H9 (cell line): Measurements from ENCODE around the gene TMEM9. TPM values are rescaled to one million over a fixed set of nuclear protein-coding genes. Genes with fewer than 3 reads are reported as not detected.

ENCODE experiments used
- DNase-seq: peaks from one replicate; pipeline ENCODE4 v3.0.0-alpha.2; 2017
- H2AFZ ChIP-seq: one replicate; pipeline ENCODE4 v1.6.1; 2013; ENCODE audit warnings: mild to moderate bottlenecking, low read length, control low read depth, moderate library complexity
- H2AK5ac ChIP-seq: 2 replicates; pipeline ENCODE4 v1.6.1; 2013; ENCODE audit warnings: low read length, control low read depth, mixed read lengths; ENCODE audit not compliant: insufficient read length
- H2BK120ac ChIP-seq: one replicate; pipeline ENCODE4 v1.6.1; 2013; ENCODE audit warnings: low read depth, mild to moderate bottlenecking, low read length, control low read depth, inconsistent platforms; ENCODE audit not compliant: poor library complexity, severe bottlenecking
- H2BK12ac ChIP-seq: 2 replicates; pipeline ENCODE4 v1.6.1; 2013; ENCODE audit warnings: low read length, control low read depth, mixed read lengths, low read depth; ENCODE audit not compliant: insufficient read length
- H2BK15ac ChIP-seq: 2 replicates; pipeline ENCODE4 v1.6.1; 2013; ENCODE audit warnings: low read depth, low read length, control low read depth
- H2BK20ac ChIP-seq: one replicate; pipeline ENCODE4 v1.6.1; 2013; ENCODE audit warnings: low read depth, mild to moderate bottlenecking, low read length, control low read depth, inconsistent platforms; ENCODE audit not compliant: poor library complexity, severe bottlenecking
- H2BK5ac ChIP-seq: 2 replicates; pipeline ENCODE4 v1.6.1; 2013; ENCODE audit warnings: low read length, control low read depth, mixed read lengths; ENCODE audit not compliant: insufficient read length
- H3K14ac ChIP-seq: 2 replicates; pipeline ENCODE4 v1.6.1; 2013; ENCODE audit warnings: low read length, control low read depth; ENCODE audit not compliant: insufficient read depth
- H3K18ac ChIP-seq: 2 replicates; pipeline ENCODE4 v1.6.1; 2013; ENCODE audit warnings: low read depth, mild to moderate bottlenecking, mixed read lengths, low read length, control low read depth; ENCODE audit not compliant: insufficient read length
- H3K23ac ChIP-seq: 2 replicates; pipeline ENCODE4 v1.6.1; 2013; ENCODE audit warnings: low read length, control low read depth, mixed read lengths, low read depth; ENCODE audit not compliant: insufficient read length
- H3K23me2 ChIP-seq: 2 replicates; pipeline ENCODE4 v1.6.1; 2013; ENCODE audit warnings: low read depth, mild to moderate bottlenecking, mixed read lengths, low read length, control low read depth; ENCODE audit not compliant: insufficient read length, poor library complexity, severe bottlenecking
- H3K27ac ChIP-seq: 2 replicates; pipeline ENCODE4 v1.5.1; 2013; ENCODE audit warnings: low read length, control low read depth, mixed read lengths, low read depth; ENCODE audit not compliant: insufficient read length
- H3K27me3 ChIP-seq: 2 replicates; pipeline ENCODE4 v1.6.1; 2013; ENCODE audit warnings: low read length, control low read depth, inconsistent platforms; ENCODE audit not compliant: insufficient read depth
- H3K4ac ChIP-seq: 2 replicates; pipeline ENCODE4 v1.6.1; 2013; ENCODE audit warnings: low read depth, mild to moderate bottlenecking, control low read depth, inconsistent platforms, low read length, moderate library complexity
- H3K4me1 ChIP-seq: 2 replicates; pipeline ENCODE4 v1.6.1; 2013; ENCODE audit warnings: low read length, control low read depth, inconsistent platforms; ENCODE audit not compliant: insufficient read depth
- H3K4me2 ChIP-seq: 2 replicates; pipeline ENCODE4 v1.6.1; 2013; ENCODE audit warnings: low read length, control low read depth, mixed read lengths; ENCODE audit not compliant: insufficient read length, insufficient read depth
- H3K56ac ChIP-seq: 2 replicates; pipeline ENCODE4 v1.6.1; 2013; ENCODE audit warnings: low read depth, mild to moderate bottlenecking, mixed read lengths, low read length, control low read depth; ENCODE audit not compliant: insufficient read length
- H3K79me1 ChIP-seq: 2 replicates; pipeline ENCODE4 v1.6.1; 2013; ENCODE audit warnings: low read depth, mild to moderate bottlenecking, moderate library complexity, low read length, control low read depth, inconsistent platforms; ENCODE audit not compliant: insufficient read depth, poor library complexity, severe bottlenecking
- H3K79me2 ChIP-seq: 2 replicates; pipeline ENCODE4 v1.6.1; 2013; ENCODE audit warnings: low read length, control low read depth, inconsistent platforms; ENCODE audit not compliant: insufficient read depth
- H3K9ac ChIP-seq: 2 replicates; pipeline ENCODE4 v1.6.1; 2013; ENCODE audit warnings: low read length, control low read depth, mixed read lengths; ENCODE audit not compliant: insufficient read length; ENCODE audit errors: extremely low read depth
- H3K9me3 ChIP-seq: one replicate; pipeline ENCODE4 v1.6.1; 2013; ENCODE audit warnings: low read depth, low read length, inconsistent platforms; ENCODE audit not compliant: control insufficient read depth
- H3T11ph ChIP-seq: one replicate; pipeline ENCODE4 v1.6.1; 2013; ENCODE audit warnings: mild to moderate bottlenecking, low read length, control low read depth, inconsistent platforms
- H4K20me1 ChIP-seq: one replicate; pipeline ENCODE4 v1.6.1; 2013; ENCODE audit not compliant: control insufficient read depth, insufficient read length, insufficient read depth
- H4K5ac ChIP-seq: 2 replicates; pipeline ENCODE4 v1.6.1; 2013; ENCODE audit warnings: low read depth, mild to moderate bottlenecking, mixed read lengths, low read length, control low read depth; ENCODE audit not compliant: insufficient read length
- H4K8ac ChIP-seq: replicated peaks from 2 replicates; pipeline ENCODE4 v1.6.1; 2013; ENCODE audit warnings: low read length, control low read depth, mixed read lengths, low read depth; ENCODE audit not compliant: insufficient read length
- H4K91ac ChIP-seq: 2 replicates; pipeline ENCODE4 v1.6.1; 2013; ENCODE audit warnings: low read depth, mild to moderate bottlenecking, moderate library complexity, mixed read lengths, low read length, control low read depth; ENCODE audit not compliant: insufficient read length
- H3K27ac Mint-ChIP-seq, 3 experiments: 2 replicates in 2 of 3; 3 replicates in 1 of 3; pipeline ENCODE4 v1.8.0; 2020 to 2021; ENCODE audit warnings: mixed read lengths in 3 of 3, mild to moderate bottlenecking in 1 of 3, moderate library complexity in 1 of 3
- H3K27me3 Mint-ChIP-seq: 2 replicates; pipeline ENCODE4 v1.8.0; 2021; ENCODE audit warnings: low read depth, mild to moderate bottlenecking, moderate library complexity, mixed read lengths
- H3K36me3 Mint-ChIP-seq, 3 experiments: 2 replicates in 2 of 3; 3 replicates in 1 of 3; pipeline ENCODE4 v1.8.0; 2020 to 2021; ENCODE audit warnings: low read depth in 3 of 3, mixed read lengths in 3 of 3; ENCODE audit not compliant: insufficient read depth in 1 of 3
- H3K4me1 Mint-ChIP-seq, 2 experiments: 2 replicates each; pipeline ENCODE4 v1.8.0; 2020; ENCODE audit warnings: mixed read lengths in 2 of 2
- H3K4me3 Mint-ChIP-seq, 2 experiments: 2 replicates in 1 of 2; 3 replicates in 1 of 2; pipeline ENCODE4 v1.8.0; 2020 to 2021; ENCODE audit warnings: mild to moderate bottlenecking in 2 of 2, mixed read lengths in 2 of 2, moderate library complexity in 1 of 2
- H3K9me3 Mint-ChIP-seq, 2 experiments: 2 replicates in 1 of 2; 3 replicates in 1 of 2; pipeline ENCODE4 v1.8.0; 2020; ENCODE audit warnings: mild to moderate bottlenecking in 2 of 2, mixed read lengths in 2 of 2, moderate library complexity in 1 of 2
- CTCF ChIP-seq: fragments of 200-600 bp; sonication (generic); conservative IDR thresholded peaks from 3 replicates; pipeline ENCODE4 v1.8.0; 2021; ENCODE audit warnings: antibody characterized with exemption, mild to moderate bottlenecking
- WGBS: extraction: QIAGEN DNeasy Blood & Tissue Kit; methylation state at CpG from one replicate; pipeline ENCODE4 v1.1.7; 2013; ENCODE audit warnings: missing lambda C conversion rate, low lambda C conversion rate, mixed read lengths; ENCODE audit not compliant: insufficient read length; ENCODE audit errors: extremely low coverage; 5-methylcytosine and 5-hydroxymethylcytosine counted together
- total RNA-seq: library from RNA; stranded (reverse); gene quantifications from 2 replicates; pipeline ENCODE4 v1.2.1, GENCODE V29; 2021

Gene TMEM9
- total RNA-seq, 1 experiment from 2014 or later = 93.4 TPM

- no CpG with 5 or more reads among the region's 9 CpGs for WGBS
These were observed 29.3 kb downstream of the TMEM9 start for GRCh38 chr1:201125019-201125418.

More at GRCh38 chr1:201125019-201125418, 29.3 kb downstream of the TMEM9 start:
- Histone ChIP-seq H3K23ac (no peak overlapping the region), H3K23me2 (no peaks in the 10 kb centered on the region), H3K79me2 (no peaks in the 10 kb centered on the region), H2AK5ac (no peak overlapping the region), H4K91ac (no peak overlapping the region), H3K4ac (no peak overlapping the region), H3K56ac (no peak overlapping the region), H3K79me1 (no peaks in the 10 kb centered on the region), H3K27ac (no peak overlapping the region), H3K4me1 (no peaks in the 10 kb centered on the region), H4K8ac (no peak overlapping the region), H4K5ac (no peak overlapping the region), H3K9me3 (no peaks in the 10 kb centered on the region), H4K20me1 (peaks cover 2% of the 10 kb centered on the region), H2BK5ac (no peak overlapping the region), H2AFZ (no peak overlapping the region), H3K9ac (no peak overlapping the region), H2BK12ac (no peak overlapping the region), H3K14ac (no peak overlapping the region; the same call in 1 of the 2 replicates), H3K18ac (no peak overlapping the region), H2BK120ac (no peak overlapping the region), H2BK20ac (no peak overlapping the region), H2BK15ac (no peak overlapping the region), H3K27me3 (no peaks in the 10 kb centered on the region), H3K4me2 (no peak overlapping the region), H3T11ph (no peak overlapping the region)
- Mint-ChIP-seq H3K9me3 (no peaks in the 10 kb centered on the region), H3K4me3 (no peak overlapping the region), H3K27me3 (peaks cover 32% of the 10 kb centered on the region), H3K4me1 (peaks cover 11 to 14% of the 10 kb centered on the region in 2 experiments), H3K36me3 (no peaks in the 10 kb centered on the region), H3K27ac (no peak overlapping the region)
- TF ChIP-seq CTCF = no peak
- DNase-seq = no peak
